Measurements from ENCODE around the gene DCTN1.
"Not testable (repeated sequence)": the region's sequence is repeated elsewhere in the genome, so short reads cannot be mapped to it uniquely, and the experiment has no call there.

DCTN1 gene

GRCh38 chr2:74379851-74380789, at the start of gene DCTN1:
Gene DCTN1 (minus strand): TSS chr2:74380311. CDS start chr2:74380037, 274 bp downstream.
- DNase-seq, result no peak

GRCh38 chr2:74428675-74429074, 48.6 kb upstream of the DCTN1 start:
- no peak for DNase-seq

GRCh38 chr2:74427551-74427950, 47.4 kb upstream of the DCTN1 start:
- no peak for DNase-seq

- DNase-seq, result no peak
Observed at GRCh38 chr2:74426181-74426758, 46.2 kb upstream of the DCTN1 start.

- DNase-seq, result no peak
Observed at GRCh38 chr2:74425523-74425922, 45.4 kb upstream of the DCTN1 start.

- DNase-seq, result no peak
Observed at GRCh38 chr2:74424995-74425406, 44.9 kb upstream of the DCTN1 start.

- no peak for DNase-seq
Observed at GRCh38 chr2:74424139-74424992, 44.3 kb upstream of the DCTN1 start.

- DNase-seq, result no peak
Observed at GRCh38 chr2:74423231-74424095, 43.4 kb upstream of the DCTN1 start.

GRCh38 chr2:74421221-74421870, 41.2 kb upstream of the DCTN1 start, which contains the start of the genes C2orf81 and WDR54:
Gene C2orf81 (minus strand): TSS chr2:74421619. CDS start chr2:74421560, 59 bp downstream.
Gene WDR54 (plus strand): TSS chr2:74421730. CDS start chr2:74422154, 424 bp downstream.
- peak; percentile 92 to 95 for DNase-seq

GRCh38 chr2:74420443-74421103, 40.5 kb upstream of the DCTN1 start:
- DNase-seq, result not testable (repeated sequence)

- no peak for DNase-seq
Observed at GRCh38 chr2:74420006-74420405, 39.9 kb upstream of the DCTN1 start.

- DNase-seq, result no peak
Observed at GRCh38 chr2:74419345-74419744, 39.2 kb upstream of the DCTN1 start.

GRCh38 chr2:74418312-74418711, 38.2 kb upstream of the DCTN1 start:
- DNase-seq, result no peak

GRCh38 chr2:74417763-74418162, 37.7 kb upstream of the DCTN1 start:
- DNase-seq, result no peak

- DNase-seq, result no peak
Observed at GRCh38 chr2:74417197-74417596, 37.1 kb upstream of the DCTN1 start.

GRCh38 chr2:74416778-74417177, 36.7 kb upstream of the DCTN1 start:
- DNase-seq, result no peak

GRCh38 chr2:74415762-74416395, 35.8 kb upstream of the DCTN1 start:
- DNase-seq, result no peak

- DNase-seq, result peak in 1 of 2 experiments; percentile 12
Observed at GRCh38 chr2:74414881-74415761, 35.0 kb upstream of the DCTN1 start.

GRCh38 chr2:74414441-74414840, 34.3 kb upstream of the DCTN1 start:
- no peak for DNase-seq

Measured in stimulated activated CD4-positive, alpha-beta T cell treated with anti-CD3 and anti-CD28 coated beads, Interleukin-4, amount 100 ng/mL, for 4 hours (primary cell).